A549 (cell line): Measurements from ENCODE around the gene RPP21. TPM values are rescaled to one million over a fixed set of nuclear protein-coding genes. Genes with fewer than 3 reads are reported as not detected.

ENCODE experiments used
- ATAC-seq, 2 experiments: fragments of 200-7000 bp in 1 of 2; fragments of >200 bp in 1 of 2; cut with Nextera tagmentation in 1 of 2; cut with Tn5 transposase in 1 of 2; 3 replicates each; pipeline versions ENCODE4 v1.8.0 to v1.9.1; 2018 to 2020; ENCODE audit warnings: mild to moderate bottlenecking in 1 of 2, moderate library complexity in 1 of 2
- CTCF ChIA-PET: fragments of 300-600 bp; sonication (Branson Sonifier 250); formaldehyde crosslinking; extraction: SDS; loops from one replicate; lab custom pipeline; 2021; ENCODE audit warnings: antibody characterized with exemption, inconsistent platforms; lab: Yijun Ruan, JAX
- POLR2A ChIA-PET: fragments of 350-600 bp; formaldehyde crosslinking; extraction: SDS; loops from one replicate; lab custom pipeline; 2021; ENCODE audit warnings: antibody characterized with exemption, inconsistent platforms; lab: Yijun Ruan, JAX
- DNase-seq, 2 experiments: peaks; one replicate each; pipeline versions ENCODE4 v3.0.0 to v3.0.0-alpha.2; 2011 to 2016; ENCODE audit warnings: low read depth in 1 of 2, low spot score in 1 of 2
- FAIRE-seq: peaks from 2 replicates; lab custom pipeline; 2011; peaks lifted over from hg19 to GRCh38; lab: Jason Lieb, UNC
- H3K27ac ChIP-seq, 2 experiments: fragments of >200 bp; sonication (Bioruptor Twin); formaldehyde crosslinking; 3 replicates each; pipeline ENCODE4 v1.5.1; 2016 to 2017
- H3K4me1 ChIP-seq: fragments of >200 bp; sonication (Bioruptor Twin); formaldehyde crosslinking; 3 replicates; pipeline ENCODE4 v1.6.1; 2016
- H3K4me2 ChIP-seq: fragments of >200 bp; sonication (Bioruptor Twin); formaldehyde crosslinking; 3 replicates; pipeline ENCODE4 v1.6.1; 2016
- H3K4me3 ChIP-seq: fragments of >200 bp; sonication (Bioruptor Twin); formaldehyde crosslinking; 3 replicates; pipeline ENCODE4 v1.5.1; 2016
- H3K9me3 ChIP-seq: fragments of >200 bp; sonication (Bioruptor Twin); formaldehyde crosslinking; 3 replicates; pipeline ENCODE4 v1.6.1; 2016
- BHLHE40 ChIP-seq: IDR thresholded peaks from 2 replicates; pipeline ENCODE4 v1.6.1; 2012; ENCODE audit warnings: low read depth, low read length, inconsistent platforms
- CBX8 ChIP-seq: fragments of 200-600 bp; sonication (generic); IDR thresholded peaks from 2 replicates; pipeline ENCODE4 v1.6.1; 2016
- CEBPB ChIP-seq, 2 experiments: fragments of >200 bp in 1 of 2; sonication (Bioruptor Twin) in 1 of 2; formaldehyde crosslinking in 1 of 2; IDR thresholded peaks; 2 replicates each; pipeline ENCODE4 v1.6.1; 2012 to 2016
- ESRRA ChIP-seq: fragments of 150-350 bp; IDR thresholded peaks from 2 replicates; pipeline ENCODE4 v1.6.1; 2014; ENCODE audit warnings: mild to moderate bottlenecking, low read length, borderline replicate concordance
- FOSB ChIP-seq: fragments of 250-450 bp; sonication (Bioruptor Pico); IDR thresholded peaks from 2 replicates; pipeline ENCODE4 v1.5.0; 2020; ENCODE audit warnings: mild to moderate bottlenecking, moderate library complexity
- HDAC2 ChIP-seq: fragments of 200-600 bp; sonication (generic); IDR thresholded peaks from 2 replicates; pipeline ENCODE4 v1.6.1; 2016
- NFE2L2 ChIP-seq: fragments of 150-350 bp; conservative IDR thresholded peaks from 2 replicates; pipeline ENCODE4 v1.6.1; 2014; ENCODE audit warnings: low read length
- NPAS2 ChIP-seq: fragments of 250-450 bp; sonication (Bioruptor Pico); IDR thresholded peaks from 2 replicates; pipeline ENCODE4 v1.8.0; 2022; ENCODE audit warnings: mild to moderate bottlenecking, moderate library complexity, borderline replicate concordance
- RAD21 ChIP-seq, 2 experiments: fragments of >200 bp in 1 of 2; sonication (Bioruptor Twin) in 1 of 2; formaldehyde crosslinking in 1 of 2; IDR thresholded peaks in 1 of 2; conservative IDR thresholded peaks in 1 of 2; 2 replicates in 1 of 2; 3 replicates in 1 of 2; pipeline ENCODE4 v1.6.1; 2012 to 2018; ENCODE audit warnings: inconsistent platforms in 1 of 2
- RARB ChIP-seq: fragments of 250-450 bp; sonication (Bioruptor Pico); IDR thresholded peaks from 2 replicates; pipeline ENCODE4 v1.8.0; 2021; ENCODE audit warnings: mild to moderate bottlenecking, moderate library complexity
- RFX5 ChIP-seq: fragments of 450-650 bp; IDR thresholded peaks from 2 replicates; pipeline ENCODE4 v1.7.1; 2014; ENCODE audit warnings: antibody characterized with exemption, mild to moderate bottlenecking, moderate library complexity
- RNF2 ChIP-seq: fragments of 200-600 bp; sonication (generic); IDR thresholded peaks from 2 replicates; pipeline ENCODE4 v1.6.1; 2016; ENCODE audit warnings: low read depth, mild to moderate bottlenecking, antibody characterized with exemption, moderate library complexity, borderline replicate concordance
- SMC3 ChIP-seq: fragments of >200 bp; sonication (Bioruptor Twin); formaldehyde crosslinking; IDR thresholded peaks from 3 replicates; pipeline ENCODE4 v1.6.1; 2018; ENCODE audit warnings: inconsistent platforms
- ZNF302 ChIP-seq: fragments of 250-450 bp; sonication (Bioruptor Pico); IDR thresholded peaks from 2 replicates; pipeline ENCODE4 v1.9.0; 2021; ENCODE audit warnings: inconsistent platforms, mild to moderate bottlenecking, moderate library complexity
- ZSCAN20 ChIP-seq: fragments of 250-450 bp; sonication (Bioruptor Pico); IDR thresholded peaks from 2 replicates; pipeline ENCODE4 v1.8.0; 2022; ENCODE audit warnings: mild to moderate bottlenecking, moderate library complexity
- WGBS: methylation state at CpG from one replicate; pipeline ENCODE4 v1.1.6; 2017; ENCODE audit errors: missing lambda C conversion rate; 5-methylcytosine and 5-hydroxymethylcytosine counted together
- polyA plus RNA-seq, 4 experiments: library from polyadenylated mRNA; depleted of rRNA in 3 of 4; stranded (reverse); fragments of >200 nt; fragmentation: RNase III in 1 of 4; extraction: RNeasy Plus Mini Kit Qiagen cat#74134 plus additional on column Dnase treatment in 1 of 4; gene quantifications; 2 replicates in 3 of 4; 3 replicates in 1 of 4; pipeline ENCODE4 v1.2.3, GENCODE V29; 2011 to 2017
- TF ChIP-seq, protein P1 (sequence below): IDR thresholded peaks from 2 replicates; pipeline ENCODE4 v1.6.1; 2012; ENCODE audit warnings: low read depth, borderline replicate concordance
- TF ChIP-seq, protein P2 (sequence below): fragments of >200 bp; sonication (Bioruptor Twin); formaldehyde crosslinking; IDR thresholded peaks from 3 replicates; pipeline ENCODE4 v1.5.1; 2016
- TF ChIP-seq, protein P3 (sequence below): fragments of >200 bp; sonication (Bioruptor Twin); formaldehyde crosslinking; IDR thresholded peaks from 2 replicates; pipeline ENCODE4 v1.6.1; 2016

Gene RPP21
- polyA plus RNA-seq, 2 of the 4 experiments (the other 2 are of a cell fraction): 33.6 to 54.8 TPM

DNA sequence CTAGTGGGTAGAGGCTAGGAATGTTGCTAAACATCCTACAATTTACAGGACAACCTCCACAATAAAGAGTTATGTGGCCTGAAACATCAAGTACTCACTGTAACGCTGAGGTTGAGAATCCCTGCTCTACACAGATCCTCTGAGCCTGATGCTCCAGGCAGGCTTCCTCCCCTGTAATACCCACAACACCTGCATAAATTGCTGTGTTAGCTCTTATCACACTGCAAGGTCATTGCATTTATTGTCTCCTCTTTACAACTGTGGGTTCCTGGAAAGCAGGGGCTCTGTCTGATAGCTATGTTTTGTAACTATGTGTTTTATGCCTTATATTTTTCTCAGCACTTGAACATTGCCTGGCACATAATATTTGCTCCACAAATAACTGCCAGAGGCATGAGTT, 11.6 kb downstream of the RPP21 start:
- no peak overlapping the region for H3K27ac ChIP-seq
- ATAC-seq (no peak), FAIRE-seq (no peak), DNase-seq (no peak)
- H3K4me2 ChIP-seq: no peak overlapping the region
- no peak overlapping the region for H3K4me3 ChIP-seq
- TF ChIP-seq, protein P1, sequence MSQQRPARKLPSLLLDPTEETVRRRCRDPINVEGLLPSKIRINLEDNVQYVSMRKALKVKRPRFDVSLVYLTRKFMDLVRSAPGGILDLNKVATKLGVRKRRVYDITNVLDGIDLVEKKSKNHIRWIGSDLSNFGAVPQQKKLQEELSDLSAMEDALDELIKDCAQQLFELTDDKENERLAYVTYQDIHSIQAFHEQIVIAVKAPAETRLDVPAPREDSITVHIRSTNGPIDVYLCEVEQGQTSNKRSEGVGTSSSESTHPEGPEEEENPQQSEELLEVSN: no peak
- TF ChIP-seq, protein P2, sequence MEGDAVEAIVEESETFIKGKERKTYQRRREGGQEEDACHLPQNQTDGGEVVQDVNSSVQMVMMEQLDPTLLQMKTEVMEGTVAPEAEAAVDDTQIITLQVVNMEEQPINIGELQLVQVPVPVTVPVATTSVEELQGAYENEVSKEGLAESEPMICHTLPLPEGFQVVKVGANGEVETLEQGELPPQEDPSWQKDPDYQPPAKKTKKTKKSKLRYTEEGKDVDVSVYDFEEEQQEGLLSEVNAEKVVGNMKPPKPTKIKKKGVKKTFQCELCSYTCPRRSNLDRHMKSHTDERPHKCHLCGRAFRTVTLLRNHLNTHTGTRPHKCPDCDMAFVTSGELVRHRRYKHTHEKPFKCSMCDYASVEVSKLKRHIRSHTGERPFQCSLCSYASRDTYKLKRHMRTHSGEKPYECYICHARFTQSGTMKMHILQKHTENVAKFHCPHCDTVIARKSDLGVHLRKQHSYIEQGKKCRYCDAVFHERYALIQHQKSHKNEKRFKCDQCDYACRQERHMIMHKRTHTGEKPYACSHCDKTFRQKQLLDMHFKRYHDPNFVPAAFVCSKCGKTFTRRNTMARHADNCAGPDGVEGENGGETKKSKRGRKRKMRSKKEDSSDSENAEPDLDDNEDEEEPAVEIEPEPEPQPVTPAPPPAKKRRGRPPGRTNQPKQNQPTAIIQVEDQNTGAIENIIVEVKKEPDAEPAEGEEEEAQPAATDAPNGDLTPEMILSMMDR: no peak
- TF ChIP-seq ZNF302 (CRISPR knock-in tag): no peak
- TF ChIP-seq CBX8: no peak
- TF ChIP-seq ZSCAN20 (CRISPR knock-in tag): no peak
- no peak for TF ChIP-seq CEBPB (IDR thresholded peaks at IDR 0.05)
- no peak for TF ChIP-seq BHLHE40
- TF ChIP-seq RFX5: no peak
- TF ChIP-seq FOSB: no peak
- TF ChIP-seq, protein P3, sequence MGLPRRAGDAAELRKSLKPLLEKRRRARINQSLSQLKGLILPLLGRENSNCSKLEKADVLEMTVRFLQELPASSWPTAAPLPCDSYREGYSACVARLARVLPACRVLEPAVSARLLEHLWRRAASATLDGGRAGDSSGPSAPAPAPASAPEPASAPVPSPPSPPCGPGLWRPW: no peak
- no peak for TF ChIP-seq SMC3
- no peaks in the 10 kb centered on the region for H3K4me1 ChIP-seq
- WGBS: 83% methylated on average over 1 of the region's 1 CpG
- no peaks in the 10 kb centered on the region for H3K9me3 ChIP-seq
- POLR2A ChIA-PET: no interaction called here
- CTCF ChIA-PET: interaction anchor here (0.7 to 1.2 kb wide), 3 partner anchors 9 to 97 kb away, joined by 3 read pairs; no protein-coding TSS in a partner anchor

DNA sequence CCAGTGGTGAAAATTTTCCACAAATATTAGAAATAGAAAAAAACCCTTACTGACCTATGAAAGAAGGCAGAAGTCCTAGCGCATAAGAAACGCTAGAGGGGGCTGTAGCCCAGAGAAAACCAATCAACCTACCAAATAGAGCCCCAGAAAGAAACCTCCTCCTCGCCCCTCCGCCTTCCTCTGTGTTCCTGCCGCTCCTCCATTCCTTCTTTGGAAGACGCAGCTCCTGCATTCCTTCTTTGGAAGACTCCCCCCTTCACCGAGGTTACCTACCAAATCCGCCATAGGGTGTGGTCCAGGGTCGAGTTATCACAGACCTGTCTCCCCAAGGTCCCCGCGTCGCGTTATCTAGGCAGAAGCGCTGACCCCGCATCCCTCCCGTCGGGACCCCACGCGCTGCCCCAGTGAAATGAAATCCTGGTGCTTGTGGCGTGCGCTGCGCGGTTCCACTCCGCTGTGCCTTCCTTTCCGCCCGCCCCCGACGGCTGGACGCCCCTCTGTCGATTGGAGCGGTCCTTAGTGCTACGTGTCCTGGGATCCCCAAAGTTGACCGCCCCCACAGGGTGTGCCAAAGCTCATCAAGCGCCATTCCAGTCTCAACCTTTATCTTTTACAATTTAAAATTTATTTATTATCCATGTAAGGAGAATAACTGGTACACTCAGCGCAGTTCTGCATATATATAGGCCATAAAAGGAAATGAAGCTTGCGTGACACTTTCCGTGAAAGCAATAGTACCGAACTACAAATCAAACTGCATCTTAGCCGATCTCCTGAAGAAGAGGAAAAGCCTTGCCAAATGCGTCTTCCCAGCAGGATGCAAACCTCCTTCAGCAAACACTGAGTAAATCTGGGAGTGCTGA, 13.0 kb downstream of the RPP21 start:
- Histone ChIP-seq H3K27ac (no peak overlapping the region), H3K4me2 (peak overlapping the region; percentile 76), H3K4me3 (peak overlapping the region; percentile 42), H3K4me1 (no peaks in the 10 kb centered on the region), H3K9me3 (peaks cover 4% of the 10 kb centered on the region; the same call in 1 of the 3 replicates)
- peak; percentile 88 to 95 for ATAC-seq
- DNase-seq: peak; percentile 53 to 65
- peak; percentile 34; the same call in 2 of the 3 replicates for TF ChIP-seq SMC3
- TF ChIP-seq, protein P2: peak; percentile 60
- TF ChIP-seq ZSCAN20 (CRISPR knock-in tag): no peak
- TF ChIP-seq, protein P3: no peak
- peak; percentile 55 to 57 for TF ChIP-seq RAD21 (conservative IDR thresholded peaks at IDR 0.05 in 1 of 2, IDR thresholded peaks at IDR 0.05 in 1 of 2)
- ChIA-PET CTCF (interaction anchor here (0.6 to 2.1 kb wide), 10 partner anchors 8 to 119 kb away, joined by 3 to 9 read pairs (median 4); no protein-coding TSS in a partner anchor), POLR2A (no interaction called here)
- no peak for FAIRE-seq
- 37% methylated on average over 38 of the region's 40 CpGs for whole genome bisulfite sequencing

DNA sequence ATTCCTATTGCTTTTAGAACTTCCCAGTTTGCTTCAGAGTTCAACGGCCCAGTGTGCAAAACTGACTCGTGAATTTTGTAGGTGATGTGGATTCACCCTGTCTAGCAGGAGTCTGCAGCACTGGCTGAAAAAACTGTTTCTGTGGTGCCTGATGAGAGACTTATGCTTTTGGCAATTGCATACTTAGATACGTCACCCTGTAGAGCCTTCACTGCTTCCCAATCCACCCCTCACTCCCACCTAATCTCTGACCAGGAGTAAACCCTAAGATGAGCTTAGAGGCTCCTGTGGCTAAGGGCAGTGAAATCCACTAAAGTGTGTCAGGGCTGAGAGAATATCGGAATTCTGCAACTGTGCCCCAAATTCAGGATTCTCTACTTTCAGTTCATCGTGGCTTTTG, 14.3 kb downstream of the RPP21 start:
- FAIRE-seq: no peak
- H3K9me3 ChIP-seq: peaks cover 4% of the 10 kb centered on the region; the same call in 1 of the 3 replicates
- 35% methylated on average over 5 of the region's 5 CpGs for WGBS
- CTCF ChIA-PET: interaction anchor here (0.9 to 2.1 kb wide), 5 partner anchors 10 to 120 kb away, joined by 4 to 9 read pairs (median 5); no protein-coding TSS in a partner anchor
- TF ChIP-seq ESRRA (no peak), RNF2 (no peak), SMC3 (no peak), ZSCAN20 (CRISPR knock-in tag) (no peak), HDAC2 (no peak), NFE2L2 (no peak), FOSB (no peak), NPAS2 (CRISPR knock-in tag) (no peak), RARB (CRISPR knock-in tag) (no peak)
- TF ChIP-seq, all 56 proteins: peak for 0
- Histone ChIP-seq H3K4me1 (no peaks in the 10 kb centered on the region), H3K4me2 (no peak overlapping the region), H3K4me3 (no peak overlapping the region), H3K27ac (no peak overlapping the region)
- POLR2A ChIA-PET: no interaction called here
- ATAC-seq (no peak), DNase-seq (no peak)
